Testis (tissue), 3 donors: ENCODE measurements around the gene GSDME. TPM values are rescaled to one million over a fixed set of nuclear protein-coding genes. Genes with fewer than 3 reads are reported as not detected.

Experiments
- DNase-seq: peaks from one replicate; pipeline ENCODE4 v3.0.0-alpha.2; 2019
- H3K27ac ChIP-seq, 2 donors: fragments of 200-600 bp; sonication (generic); one replicate each; pipeline ENCODE4 v1.5.1; 2019
- H3K27me3 ChIP-seq: fragments of 200-600 bp; sonication (generic); one replicate; pipeline ENCODE4 v1.5.1; 2019
- H3K36me3 ChIP-seq: fragments of 200-600 bp; sonication (generic); one replicate; pipeline ENCODE4 v1.5.1; 2017; ENCODE audit warnings: low read depth; ENCODE audit errors: missing control alignments
- H3K4me1 ChIP-seq: fragments of 200-600 bp; sonication (generic); one replicate; pipeline ENCODE4 v1.5.1; 2019
- H3K4me3 ChIP-seq, 2 donors: fragments of 200-600 bp; sonication (generic); one replicate each; pipeline ENCODE4 v1.5.1; 2017 to 2019
- H3K9me3 ChIP-seq: fragments of 200-600 bp; sonication (generic); one replicate; pipeline ENCODE4 v1.5.1; 2017
- CTCF ChIP-seq, 3 experiments: fragments of 450-650 bp in 2 of 3; fragments of 200-600 bp in 1 of 3; sonication (generic) in 1 of 3; IDR thresholded peaks; one replicate each; pipeline ENCODE4 v1.5.1; 2016 to 2019; ENCODE audit warnings: antibody characterized with exemption in 3 of 3, mild to moderate bottlenecking in 2 of 3, moderate library complexity in 1 of 3
- POLR2A ChIP-seq: fragments of 450-650 bp; IDR thresholded peaks from one replicate; pipeline ENCODE4 v1.6.1; 2017; ENCODE audit warnings: antibody characterized with exemption, mild to moderate bottlenecking, moderate library complexity
- WGBS, 2 donors: methylation state at CpG; one replicate each; pipeline ENCODE4 v1.1.5; 2018; 5-methylcytosine and 5-hydroxymethylcytosine counted together
- intact Hi-C: fragments of 100-400 bp; cut with DNase I; formaldehyde crosslinking; loops from one replicate; pipeline ENCODE4 v1.15.1; 2023; ENCODE audit warnings: low total_unique reads
- polyA plus RNA-seq: library from polyadenylated mRNA; stranded (reverse); fragments of 350-450 nt; fragmentation: Illumina TruSeq; extraction: RNeasy Lipid Tissue Mini Kit (QIAGEN cat#74804); gene quantifications from one replicate; pipeline ENCODE4 v1.2.3, GENCODE V29; 2014; ENCODE audit warnings: low read depth, low replicate concordance; ENCODE audit not compliant: insufficient read depth
- total RNA-seq, 2 donors: library from RNA; depleted of rRNA; stranded (reverse); fragments of >200 nt; gene quantifications; one replicate each; pipeline ENCODE4 v1.2.3, GENCODE V29; 2016

GSDME gene
- total and polyA plus RNA-seq, 3 donors from 2014 or later = 31.8 to 59.4 (median 55.0) TPM

DNA sequence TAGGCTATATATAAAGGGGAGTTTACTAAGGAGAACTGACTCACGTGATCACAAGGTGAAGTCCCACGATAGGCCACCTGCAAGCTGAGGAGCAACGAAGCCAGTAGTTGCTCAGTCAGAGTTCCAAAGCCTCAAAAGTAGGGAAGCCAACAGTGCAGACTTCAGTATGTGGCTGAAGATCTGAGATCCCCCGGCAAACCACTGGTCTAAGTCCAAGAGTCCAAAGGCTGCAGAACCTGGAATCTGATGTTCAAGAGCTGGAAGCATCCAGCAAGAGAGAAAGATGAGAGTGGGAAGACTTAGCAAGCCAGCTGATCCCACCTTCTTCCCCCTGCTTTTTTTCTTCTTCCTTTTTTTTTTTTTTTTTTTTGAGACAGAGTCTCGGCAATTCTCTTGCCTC is 27.0 kb upstream of the GSDME start:
- 85 to 95% methylated on average over 5 of the region's 5 CpGs for WGBS, 2 donors

DNA sequence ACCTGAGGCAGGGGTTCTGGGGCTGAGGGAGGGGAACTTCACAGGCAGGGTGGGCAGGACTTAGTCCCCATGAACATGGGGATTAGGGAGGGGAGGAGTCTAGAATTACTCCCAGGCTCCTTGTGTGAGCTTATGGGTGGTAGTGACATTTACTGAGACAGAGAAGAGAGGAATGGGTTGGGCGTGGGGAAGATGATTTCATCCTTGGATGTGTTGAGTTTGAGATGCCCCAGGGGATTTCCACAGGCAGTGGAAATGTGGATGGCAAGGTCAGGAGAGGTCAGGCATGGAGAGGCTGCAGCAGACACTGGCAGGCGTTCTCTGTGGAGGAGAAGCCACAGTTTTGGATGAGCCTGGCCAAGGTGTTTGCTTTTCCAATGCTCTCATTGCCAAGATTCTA is 26.4 kb upstream of the GSDME start:
- Histone ChIP-seq H3K4me3 (no peak overlapping the region), H3K9me3 (no peaks in the 10 kb centered on the region), H3K27me3 (no peaks in the 10 kb centered on the region), H3K27ac (no peak overlapping the region), H3K36me3 (no peaks in the 10 kb centered on the region), H3K4me1 (no peaks in the 10 kb centered on the region)
- intact Hi-C loops = no loop called here
- 89 to 94% methylated on average over 2 of the region's 2 CpGs for WGBS, 2 donors
- no peak for DNase-seq
- TF ChIP-seq CTCF (IDR thresholded peaks at IDR 0.05) (no peak), POLR2A (no peak)

More for the DNA sequence above, 27.0 kb upstream of the GSDME start:
- no peak for DNase-seq
- Histone ChIP-seq H3K27me3 (no peaks in the 10 kb centered on the region), H3K27ac (no peak overlapping the region), H3K36me3 (no peaks in the 10 kb centered on the region), H3K4me1 (no peaks in the 10 kb centered on the region), H3K9me3 (no peaks in the 10 kb centered on the region), H3K4me3 (no peak overlapping the region)
- intact Hi-C loops = no loop called here
- TF ChIP-seq CTCF (IDR thresholded peaks at IDR 0.05) (no peak), POLR2A (no peak)

- intact Hi-C loops = no loop called here
- H3K27me3 ChIP-seq = no peaks in the 10 kb centered on the region
- WGBS, 2 donors = 85 to 86% methylated on average over 4 of the region's 4 CpGs
- no peak for DNase-seq
- no peak overlapping the region for H3K27ac ChIP-seq
- no peaks in the 10 kb centered on the region for H3K9me3 ChIP-seq
- TF ChIP-seq CTCF (IDR thresholded peaks at IDR 0.05) = no peak
- no peak for TF ChIP-seq POLR2A
- no peaks in the 10 kb centered on the region for H3K36me3 ChIP-seq
- H3K4me3 ChIP-seq = no peak overlapping the region
- no peaks in the 10 kb centered on the region for H3K4me1 ChIP-seq
Observed at GRCh38 chr7:24781106-24781505, 23.8 kb upstream of the GSDME start.

DNA sequence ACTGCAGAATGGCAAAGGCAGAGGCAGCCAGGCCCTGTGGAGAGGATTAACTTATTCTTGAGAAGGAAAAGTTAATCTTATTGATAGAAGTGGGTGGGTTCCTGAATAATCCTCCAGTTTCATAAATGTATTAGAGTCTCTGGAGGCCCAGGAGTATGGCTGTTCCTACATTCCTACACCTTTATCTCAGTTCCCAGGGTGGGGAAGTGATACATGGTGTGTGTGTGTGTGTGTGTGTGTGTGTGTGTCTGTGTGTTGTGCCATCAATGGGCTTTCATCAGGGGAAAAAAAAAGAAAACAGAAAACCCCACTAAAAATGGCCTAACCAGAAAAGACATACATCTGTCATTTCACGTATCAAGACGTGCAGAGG is 22.0 kb upstream of the GSDME start:
- intact Hi-C loops = no loop called here
- Histone ChIP-seq H3K4me1 (no peaks in the 10 kb centered on the region), H3K27ac (no peak overlapping the region), H3K9me3 (no peaks in the 10 kb centered on the region), H3K36me3 (no peaks in the 10 kb centered on the region), H3K4me3 (no peak overlapping the region), H3K27me3 (no peaks in the 10 kb centered on the region)
- TF ChIP-seq POLR2A (no peak), CTCF (IDR thresholded peaks at IDR 0.05) (no peak)
- DNase-seq = no peak
- 83 to 97% methylated on average over 2 of the region's 2 CpGs for WGBS, 2 donors

- TF ChIP-seq POLR2A = no peak
- TF ChIP-seq CTCF (IDR thresholded peaks at IDR 0.05) = no peak
- Histone ChIP-seq H3K4me3 (no peak overlapping the region), H3K36me3 (no peaks in the 10 kb centered on the region), H3K27ac (no peak overlapping the region), H3K9me3 (no peaks in the 10 kb centered on the region), H3K27me3 (no peaks in the 10 kb centered on the region), H3K4me1 (no peaks in the 10 kb centered on the region)
- DNase-seq = peak; percentile 24
- WGBS, 2 donors = 76 to 81% methylated on average over 9 of the region's 9 CpGs
- intact Hi-C loops = no loop called here
Observed at GRCh38 chr7:24778543-24779282, 21.4 kb upstream of the GSDME start.
